ENCODE data around the gene PGM3. TPM values are rescaled to one million over a fixed set of nuclear protein-coding genes. Genes with fewer than 3 reads are reported as not detected.

Gene PGM3
- total RNA-seq, 1 donor from 2014 or later: 17.4 TPM

DNA sequence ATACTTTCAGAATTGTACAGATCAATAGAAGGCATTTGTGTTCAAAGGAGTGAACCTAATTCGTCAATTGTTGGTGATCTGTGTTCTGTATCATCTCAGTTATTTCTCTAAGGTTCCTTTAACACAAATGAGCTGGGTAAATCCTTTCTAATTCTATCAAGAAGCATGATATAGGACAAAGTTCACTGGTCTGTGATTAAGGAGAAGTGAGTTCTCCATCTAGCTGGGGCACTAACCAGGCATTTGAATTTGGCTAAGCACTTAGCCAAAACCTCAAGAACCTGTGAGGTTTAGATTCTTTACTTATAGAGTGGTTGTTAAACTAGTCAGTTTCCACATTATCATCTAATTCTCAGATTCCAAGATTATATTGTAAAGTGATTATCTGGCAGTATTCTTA is 75.3 kb downstream of the PGM3 start:
- no peak for ATAC-seq

Other genes with a start within 250 kb of the PGM3 start
- gene UBE3D, start 127.4 kb downstream of the PGM3 start, total RNA-seq: 3.3 TPM
- 16.3 TPM for gene DOP1A, start 125.6 kb downstream of the PGM3 start, total RNA-seq
- gene RWDD2A, start 92 bp upstream of the PGM3 start, total RNA-seq: 0.84 TPM
- 32.4 TPM for gene ME1, start 237.8 kb upstream of the PGM3 start, total RNA-seq

Measured in esophagus mucosa (tissue), 1 donor.